Fibroblast of lung (primary cell): Measurements from ENCODE around the gene CYP4A11. TPM values are rescaled to one million over a fixed set of nuclear protein-coding genes. Genes with fewer than 3 reads are reported as not detected.
"Not testable (repeated sequence)": the region's sequence is repeated elsewhere in the genome, so short reads cannot be mapped to it uniquely, and the experiment has no call there.

Source experiments
- DNase-seq, 2 donors: peaks; one replicate each; pipeline versions ENCODE4 v3.0.0 to v3.0.0-alpha.2; 2010; ENCODE audit warnings: low read depth in 2 of 2
- H2AFZ ChIP-seq: 2 replicates; pipeline ENCODE4 v1.5.1; 2012; ENCODE audit warnings: low read length, control low read depth, inconsistent platforms
- H3K27ac ChIP-seq: 2 replicates; pipeline ENCODE4 v1.5.1; 2011; ENCODE audit warnings: low read length, control low read depth; ENCODE audit not compliant: insufficient read depth
- H3K27me3 ChIP-seq: 2 replicates; pipeline ENCODE4 v1.5.1; 2011; ENCODE audit warnings: mild to moderate bottlenecking, low read length; ENCODE audit not compliant: control insufficient read depth, insufficient read depth
- H3K36me3 ChIP-seq: 2 replicates; pipeline ENCODE4 v1.5.1; 2011; ENCODE audit warnings: low read length; ENCODE audit not compliant: control insufficient read depth, insufficient read depth
- H3K4me1 ChIP-seq: 2 replicates; pipeline ENCODE4 v1.5.1; 2011; ENCODE audit warnings: low read length; ENCODE audit not compliant: control insufficient read depth, insufficient read depth; ENCODE audit errors: extremely low read depth
- H3K4me2 ChIP-seq: 2 replicates; pipeline ENCODE4 v1.5.1; 2011; ENCODE audit warnings: low read length, control low read depth; ENCODE audit not compliant: insufficient read depth; ENCODE audit errors: extremely low read depth
- H3K4me3 ChIP-seq, 4 experiments: fragments of 200-600 bp in 1 of 4; sonication (generic) in 1 of 4; replicated peaks in 1 of 4; 2 replicates each; pipeline ENCODE4 v1.5.1; 2011 to 2016; ENCODE audit warnings: low read length in 4 of 4, low read depth in 3 of 4, mild to moderate bottlenecking in 3 of 4, control low read depth in 2 of 4, inconsistent platforms in 1 of 4, mixed read lengths in 1 of 4; ENCODE audit not compliant: insufficient read depth in 1 of 4; ENCODE audit errors: control extremely low read depth in 1 of 4
- H3K79me2 ChIP-seq: 2 replicates; pipeline ENCODE4 v1.5.1; 2012; ENCODE audit warnings: mild to moderate bottlenecking, low read length, inconsistent platforms; ENCODE audit not compliant: control insufficient read depth, insufficient read depth
- H3K9ac ChIP-seq: 2 replicates; pipeline ENCODE4 v1.5.1; 2011; ENCODE audit warnings: mild to moderate bottlenecking, low read length, control low read depth; ENCODE audit not compliant: insufficient read depth
- H3K9me3 ChIP-seq: 2 replicates; pipeline ENCODE4 v1.5.1; 2012; ENCODE audit warnings: low read depth, low read length; ENCODE audit not compliant: control insufficient read depth, insufficient read depth
- H4K20me1 ChIP-seq: 2 replicates; pipeline ENCODE4 v1.5.1; 2011; ENCODE audit warnings: low read length; ENCODE audit not compliant: control insufficient read depth, insufficient read depth; ENCODE audit errors: extremely low read depth
- EZH2 ChIP-seq: IDR thresholded peaks from 2 replicates; pipeline ENCODE4 v1.5.1; 2012; ENCODE audit warnings: low read length, control low read depth, mild to moderate bottlenecking; ENCODE audit errors: missing control alignments
- polyA plus RNA-seq, 2 donors: library from polyadenylated mRNA; depleted of rRNA in 1 of 2; stranded (reverse) in 1 of 2; unstranded in 1 of 2; fragments of >200 nt; gene quantifications; 2 replicates each; pipeline ENCODE4 v1.2.1, GENCODE V29; 2011 to 2012; ENCODE audit warnings: missing spikeins in 1 of 2
- total RNA-seq: library from RNA; depleted of rRNA; stranded (reverse); fragments of >200 nt; gene quantifications from 2 replicates; pipeline ENCODE4 v1.2.1, GENCODE V29; 2014
- TF ChIP-seq, protein P1 (sequence below), 2 donors: IDR thresholded peaks in 1 of 2; conservative IDR thresholded peaks in 1 of 2; 1 replicate in 1 of 2; 2 replicates in 1 of 2; pipeline ENCODE4 v1.5.1; 2011 to 2012; ENCODE audit warnings: low read length in 2 of 2, control low read depth in 1 of 2, inconsistent platforms in 1 of 2, low read depth in 1 of 2, mild to moderate bottlenecking in 1 of 2

The CYP4A11 gene
- total and polyA plus RNA-seq, 2 donors (not counting 1 experiment from before 2014, with no cell fraction given): not detected

DNA sequence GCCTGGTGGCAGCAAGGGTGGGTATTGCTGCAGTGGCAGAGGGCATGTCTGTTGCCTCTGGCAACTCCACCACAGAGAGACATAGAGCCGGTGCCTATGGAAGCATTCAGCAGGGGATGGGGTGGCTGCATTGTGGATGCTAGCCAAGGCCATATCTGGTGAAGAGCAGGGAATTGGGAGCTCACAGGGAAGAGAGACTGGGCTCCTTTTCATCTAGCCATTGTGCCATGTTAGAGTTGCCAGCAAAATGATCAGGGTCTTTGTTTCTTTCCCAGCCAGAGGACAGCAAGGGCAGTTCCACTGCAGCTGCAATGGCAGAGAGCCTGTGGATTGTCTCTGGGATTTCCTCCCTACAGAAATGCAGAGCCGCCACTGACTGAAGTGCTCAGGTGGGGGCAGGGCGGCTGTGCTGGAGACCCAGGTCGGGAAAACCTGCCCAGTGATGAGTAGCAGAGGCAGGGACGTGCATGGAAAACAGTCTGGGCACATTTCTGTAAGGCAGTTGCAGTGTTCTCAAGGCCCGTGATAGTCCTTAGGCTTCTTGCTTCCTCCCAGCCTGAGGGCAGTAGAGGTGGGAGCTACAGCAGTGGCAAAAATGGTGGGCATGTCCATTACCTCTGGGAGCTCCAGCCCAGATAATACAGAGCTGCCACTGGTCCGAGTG is 42.0 kb upstream of the CYP4A11 start:
- no peak overlapping the region for H3K4me2 ChIP-seq

DNA sequence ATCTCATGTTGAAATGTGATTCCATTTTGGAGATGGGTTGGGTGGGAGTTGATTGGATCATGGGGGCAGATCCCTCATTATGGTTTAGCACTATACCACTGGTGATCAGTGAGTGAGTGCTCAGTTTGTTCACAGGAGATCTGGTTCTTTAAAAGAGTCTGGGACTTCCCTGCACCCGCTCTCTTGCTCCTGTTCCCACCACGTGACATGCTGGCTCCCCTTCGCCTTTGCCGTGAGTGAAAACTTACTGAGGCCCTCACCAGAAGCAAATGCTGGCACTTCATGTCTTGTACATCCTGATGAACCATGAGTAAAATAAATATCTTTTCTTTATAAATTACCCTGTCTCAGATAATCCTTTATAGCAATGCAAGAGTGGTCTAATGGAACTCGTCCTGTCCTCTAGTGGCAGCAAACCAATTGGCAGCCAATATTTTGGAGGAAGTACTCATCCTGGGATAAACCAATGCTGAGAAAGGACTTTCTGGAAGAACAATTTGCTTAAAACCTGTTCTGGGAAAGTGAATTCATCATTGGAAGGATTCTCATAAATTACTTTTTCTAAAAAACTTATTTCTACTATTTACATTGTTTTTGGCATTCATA is 27.8 kb upstream of the CYP4A11 start:
- H3K4me1 ChIP-seq: no peaks in the 10 kb centered on the region
- DNase-seq: no peak
- no peak overlapping the region for H3K4me3 ChIP-seq
- H3K27ac ChIP-seq: no peak overlapping the region
- no peak overlapping the region for H3K9ac ChIP-seq
- TF ChIP-seq EZH2: no peak
- TF ChIP-seq, protein P1, sequence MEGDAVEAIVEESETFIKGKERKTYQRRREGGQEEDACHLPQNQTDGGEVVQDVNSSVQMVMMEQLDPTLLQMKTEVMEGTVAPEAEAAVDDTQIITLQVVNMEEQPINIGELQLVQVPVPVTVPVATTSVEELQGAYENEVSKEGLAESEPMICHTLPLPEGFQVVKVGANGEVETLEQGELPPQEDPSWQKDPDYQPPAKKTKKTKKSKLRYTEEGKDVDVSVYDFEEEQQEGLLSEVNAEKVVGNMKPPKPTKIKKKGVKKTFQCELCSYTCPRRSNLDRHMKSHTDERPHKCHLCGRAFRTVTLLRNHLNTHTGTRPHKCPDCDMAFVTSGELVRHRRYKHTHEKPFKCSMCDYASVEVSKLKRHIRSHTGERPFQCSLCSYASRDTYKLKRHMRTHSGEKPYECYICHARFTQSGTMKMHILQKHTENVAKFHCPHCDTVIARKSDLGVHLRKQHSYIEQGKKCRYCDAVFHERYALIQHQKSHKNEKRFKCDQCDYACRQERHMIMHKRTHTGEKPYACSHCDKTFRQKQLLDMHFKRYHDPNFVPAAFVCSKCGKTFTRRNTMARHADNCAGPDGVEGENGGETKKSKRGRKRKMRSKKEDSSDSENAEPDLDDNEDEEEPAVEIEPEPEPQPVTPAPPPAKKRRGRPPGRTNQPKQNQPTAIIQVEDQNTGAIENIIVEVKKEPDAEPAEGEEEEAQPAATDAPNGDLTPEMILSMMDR (conservative IDR thresholded peaks at IDR 0.05 in 1 of 2, IDR thresholded peaks at IDR 0.05 in 1 of 2; ENCODE audit: low read depth in 1 of 2, low read length in 2 of 2): no peak
- H3K36me3 ChIP-seq: no peaks in the 10 kb centered on the region
- no peak overlapping the region for H3K4me2 ChIP-seq
- H3K79me2 ChIP-seq: no peaks in the 10 kb centered on the region
- no peaks in the 10 kb centered on the region for H4K20me1 ChIP-seq
- H3K9me3 ChIP-seq: no peaks in the 10 kb centered on the region
- H2AFZ ChIP-seq: no peak overlapping the region
- no peaks in the 10 kb centered on the region for H3K27me3 ChIP-seq

More for the DNA sequence above, 42.0 kb upstream of the CYP4A11 start:
- no peak overlapping the region for H3K9ac ChIP-seq
- no peaks in the 10 kb centered on the region for H3K27me3 ChIP-seq
- no peak overlapping the region for H3K4me3 ChIP-seq
- H3K36me3 ChIP-seq: no peaks in the 10 kb centered on the region
- no peaks in the 10 kb centered on the region for H3K4me1 ChIP-seq
- no peaks in the 10 kb centered on the region for H3K79me2 ChIP-seq
- H3K27ac ChIP-seq: no peak overlapping the region
- TF ChIP-seq, protein P1 (conservative IDR thresholded peaks at IDR 0.05 in 1 of 2, IDR thresholded peaks at IDR 0.05 in 1 of 2; ENCODE audit: low read depth in 1 of 2, low read length in 2 of 2): no peak
- no peak for TF ChIP-seq EZH2
- no peaks in the 10 kb centered on the region for H3K9me3 ChIP-seq
- H2AFZ ChIP-seq: no peak overlapping the region
- no peak for DNase-seq
- H4K20me1 ChIP-seq: no peaks in the 10 kb centered on the region

DNA sequence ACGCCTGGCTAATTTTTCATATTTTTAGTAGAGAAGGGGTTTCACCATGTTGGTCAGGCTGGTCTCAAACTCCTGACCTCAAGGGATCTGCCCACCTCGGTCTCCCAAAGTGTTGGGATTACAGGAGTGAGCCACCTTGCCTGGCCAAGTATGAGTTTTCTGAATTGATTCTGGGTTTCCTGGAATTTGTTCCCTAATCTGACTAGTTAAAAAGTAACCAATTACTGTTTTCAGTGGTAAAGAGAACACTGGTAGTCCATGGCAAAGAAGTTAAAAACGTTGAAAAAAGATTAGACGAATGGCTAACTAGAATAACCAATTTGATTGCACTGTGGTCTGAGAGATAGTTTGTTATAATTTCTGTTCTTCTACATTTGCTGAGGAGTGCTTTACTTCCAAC is 21.0 kb upstream of the CYP4A11 start:
- H3K4me3 ChIP-seq, DNase-seq, H3K9me3 ChIP-seq: not testable (repeated sequence)

More for the DNA sequence above, 21.0 kb upstream of the CYP4A11 start:
- H2AFZ ChIP-seq, H3K4me2 ChIP-seq, H3K27ac ChIP-seq, H3K9ac ChIP-seq, H3K79me2 ChIP-seq, H3K36me3 ChIP-seq, H3K27me3 ChIP-seq, H4K20me1 ChIP-seq, H3K4me1 ChIP-seq: not testable (repeated sequence)
